Right atrium auricular region (tissue), 2 donors: Measurements from ENCODE around the gene MANEA. TPM values are rescaled to one million over a fixed set of nuclear protein-coding genes. Genes with fewer than 3 reads are reported as not detected.
A peak's percentile ranks its signal among the peaks of the same experiment; 100 is the strongest.

Experiments used
- DNase-seq: peaks from one replicate; pipeline ENCODE4 v3.0.0-alpha.2; 2019; ENCODE audit warnings: low spot score
- H3K27ac ChIP-seq, 2 donors: fragments of 200-600 bp; sonication (generic); 1 replicate in 1 of 2; 2 replicates in 1 of 2; pipeline ENCODE4 v1.5.1; 2016 to 2019
- H3K27me3 ChIP-seq, 2 donors: fragments of 200-600 bp; sonication (generic); one replicate each; pipeline versions ENCODE4 v1.5.1 to v1.6.0; 2017 to 2019
- H3K36me3 ChIP-seq: fragments of 200-600 bp; sonication (generic); one replicate; pipeline ENCODE4 v1.5.1; 2016
- H3K4me1 ChIP-seq, 2 donors: fragments of 200-600 bp; sonication (generic); one replicate each; pipeline versions ENCODE4 v1.5.1 to v1.6.0; 2017 to 2019
- H3K4me3 ChIP-seq, 2 donors: fragments of 200-600 bp; sonication (generic); 1 replicate in 1 of 2; 2 replicates in 1 of 2; pipeline ENCODE4 v1.5.1; 2017 to 2019; ENCODE audit warnings: mild to moderate bottlenecking in 1 of 2, moderate library complexity in 1 of 2
- H3K9me3 ChIP-seq, 2 donors: fragments of 200-600 bp; sonication (generic); one replicate each; pipeline ENCODE4 v1.5.1; 2019
- CTCF ChIP-seq, 2 donors: fragments of 200-600 bp; sonication (generic); IDR thresholded peaks; one replicate each; pipeline ENCODE4 v1.5.1; 2019; ENCODE audit warnings: antibody characterized with exemption in 2 of 2
- total RNA-seq, 2 donors: library from RNA; depleted of rRNA; stranded (reverse); fragments of >200 nt; gene quantifications; one replicate each; pipeline ENCODE4 v1.1.0, GENCODE V29; 2016

The MANEA gene
- 1 to 10 TPM; 6.5 to 7.5 TPM for total RNA-seq

- peak in 1 of 2 donors; percentile 21 for TF ChIP-seq CTCF (IDR thresholded peaks at IDR 0.05)
- DNase-seq = peak; percentile 81
- H3K27ac ChIP-seq = peak within 1 kb of the TSS; percentile 92 to 93
Measured at GRCh38 chr6:95577304-95578105, at the start of gene MANEA. MANEA (plus strand) TSS chr6:95577535; CDS start chr6:95586440, 8,905 bp downstream.

GRCh38 chr6:95529762-95530161 lies 47.6 kb upstream of the MANEA start:
- Histone ChIP-seq H3K27me3 (no peaks in the 10 kb centered on the region), H3K27ac (no peak overlapping the region), H3K4me3 (no peak overlapping the region), H3K36me3 (no peaks in the 10 kb centered on the region), H3K9me3 (no peaks in the 10 kb centered on the region), H3K4me1 (no peaks in the 10 kb centered on the region)
- no peak for TF ChIP-seq CTCF (IDR thresholded peaks at IDR 0.05)
- no peak for DNase-seq

More at GRCh38 chr6:95577304-95578105, at the start of gene MANEA:
- H3K36me3 ChIP-seq = no peaks in the 10 kb centered on the region
- H3K9me3 ChIP-seq = no peaks in the 10 kb centered on the region
- peak within 1 kb of the TSS; percentile 57 to 72 for H3K4me3 ChIP-seq
- peaks cover 0 to 19% of the 10 kb centered on the region in 2 donors for H3K4me1 ChIP-seq
- H3K27me3 ChIP-seq = no peaks in the 10 kb centered on the region

GRCh38 chr6:95530176-95530819 lies 47.0 kb upstream of the MANEA start:
- no peak overlapping the region for H3K4me3 ChIP-seq
- no peaks in the 10 kb centered on the region for H3K4me1 ChIP-seq
- no peaks in the 10 kb centered on the region for H3K27me3 ChIP-seq
- H3K36me3 ChIP-seq = no peaks in the 10 kb centered on the region
- H3K9me3 ChIP-seq = no peaks in the 10 kb centered on the region
- DNase-seq = no peak
- no peak overlapping the region for H3K27ac ChIP-seq
- TF ChIP-seq CTCF (IDR thresholded peaks at IDR 0.05) = no peak

- peak in 1 of 2 donors; percentile 29 for TF ChIP-seq CTCF (IDR thresholded peaks at IDR 0.05)
Measured at GRCh38 chr6:95543798-95544197, 33.5 kb upstream of the MANEA start.

GRCh38 chr6:95544517-95545225 lies 32.7 kb upstream of the MANEA start:
- DNase-seq = no peak
- Histone ChIP-seq H3K36me3 (no peaks in the 10 kb centered on the region), H3K27me3 (no peaks in the 10 kb centered on the region), H3K27ac (peak overlapping the region; percentile 46 to 53), H3K9me3 (no peaks in the 10 kb centered on the region), H3K4me1 (peaks cover 0 to 15% of the 10 kb centered on the region in 2 donors), H3K4me3 (no peak overlapping the region)
- no peak for TF ChIP-seq CTCF (IDR thresholded peaks at IDR 0.05)

More at GRCh38 chr6:95543798-95544197, 33.5 kb upstream of the MANEA start:
- Histone ChIP-seq H3K4me3 (no peak overlapping the region), H3K27ac (peak overlapping the region; percentile 46 to 53), H3K9me3 (no peaks in the 10 kb centered on the region), H3K27me3 (no peaks in the 10 kb centered on the region), H3K4me1 (peaks cover 0 to 15% of the 10 kb centered on the region in 2 donors), H3K36me3 (no peaks in the 10 kb centered on the region)
- DNase-seq = no peak
